CD4-positive, alpha-beta memory T cell (primary cell): Measurements from ENCODE around the gene NUDCD2. TPM values are rescaled to one million over a fixed set of nuclear protein-coding genes. Genes with fewer than 3 reads are reported as not detected.
"Not testable (repeated sequence)": the region's sequence is repeated elsewhere in the genome, so short reads cannot be mapped to it uniquely, and the experiment has no call there.

ENCODE experiments used
- CTCF ChIA-PET: fragments of 350-600 bp; sonication (Branson Sonifier 250); formaldehyde crosslinking; loops from one replicate; lab custom pipeline; 2021; ENCODE audit warnings: inconsistent platforms; ENCODE audit not compliant: partially characterized antibody; lab: Charles Lee
- POLR2A ChIA-PET: fragments of 350-600 bp; sonication (Branson Sonifier 250); formaldehyde crosslinking; loops from one replicate; lab custom pipeline; 2021; ENCODE audit not compliant: partially characterized antibody; lab: Charles Lee
- DNase-seq, 5 donors: peaks; one replicate each; pipeline versions ENCODE4 v3.0.0 to v3.0.0-alpha.2; 2020 to 2022; ENCODE audit warnings: mixed read lengths in 1 of 5
- H3K27ac ChIP-seq: one replicate; pipeline ENCODE4 v1.7.0; 2013; ENCODE audit warnings: low read depth, low read length
- H3K27me3 ChIP-seq: 2 replicates; pipeline ENCODE4 v1.7.0; 2013; ENCODE audit warnings: mild to moderate bottlenecking, low read length, moderate library complexity; ENCODE audit not compliant: insufficient read depth
- H3K36me3 ChIP-seq: 2 replicates; pipeline ENCODE4 v1.7.0; 2013; ENCODE audit warnings: mild to moderate bottlenecking, low read length, moderate library complexity; ENCODE audit not compliant: insufficient read depth
- H3K4me1 ChIP-seq: 2 replicates; pipeline ENCODE4 v1.7.0; 2013; ENCODE audit warnings: mild to moderate bottlenecking, low read length, moderate library complexity; ENCODE audit not compliant: insufficient read depth
- H3K4me3 ChIP-seq, 2 donors: one replicate each; pipeline ENCODE4 v1.7.0; 2013; ENCODE audit warnings: low read length in 2 of 2, mild to moderate bottlenecking in 1 of 2
- H3K9me3 ChIP-seq, 2 donors: one replicate each; pipeline ENCODE4 v1.7.0; 2013; ENCODE audit warnings: low read length in 2 of 2, control low read depth in 1 of 2; ENCODE audit not compliant: control insufficient read depth in 1 of 2
- H3K27ac Mint-ChIP-seq, 7 donors: one replicate each; pipeline ENCODE4 v1.8.0; 2020 to 2021; ENCODE audit warnings: mixed read lengths in 7 of 7, mild to moderate bottlenecking in 6 of 7, inconsistent platforms in 3 of 7, moderate library complexity in 3 of 7
- H3K27me3 Mint-ChIP-seq, 2 donors: one replicate each; pipeline ENCODE4 v1.8.0; 2020 to 2021; ENCODE audit warnings: mixed read lengths in 2 of 2
- H3K36me3 Mint-ChIP-seq, 2 donors: one replicate each; pipeline ENCODE4 v1.8.0; 2020 to 2021; ENCODE audit warnings: mixed read lengths in 2 of 2, inconsistent platforms in 1 of 2, mild to moderate bottlenecking in 1 of 2
- H3K4me1 Mint-ChIP-seq, 4 donors: one replicate each; pipeline ENCODE4 v1.8.0; 2020 to 2021; ENCODE audit warnings: mixed read lengths in 4 of 4, mild to moderate bottlenecking in 1 of 4
- H3K4me3 Mint-ChIP-seq, 8 donors: one replicate each; pipeline ENCODE4 v1.8.0; 2020 to 2021; ENCODE audit warnings: mixed read lengths in 8 of 8, mild to moderate bottlenecking in 7 of 8, moderate library complexity in 6 of 8, inconsistent platforms in 3 of 8
- H3K9me3 Mint-ChIP-seq, 8 donors: one replicate each; pipeline ENCODE4 v1.8.0; 2020 to 2021; ENCODE audit warnings: mixed read lengths in 8 of 8, mild to moderate bottlenecking in 5 of 8, inconsistent platforms in 3 of 8, moderate library complexity in 1 of 8
- intact Hi-C: fragments of 100-400 bp; cut with micrococcal nuclease; formaldehyde crosslinking; loops from one replicate; pipeline ENCODE4 v1.15.1; 2023
- polyA plus RNA-seq, 2 donors: library from polyadenylated mRNA; unstranded; fragments of 300-500 nt; fragmentation: Illumina TruSeq; gene quantifications; one replicate each; pipeline ENCODE4 v1.2.3, GENCODE V29; 2021
- total RNA-seq, 2 experiments: library from RNA; stranded (reverse); gene quantifications; one replicate each; pipeline ENCODE4 v1.2.3, GENCODE V29; 2021

Gene NUDCD2
- total and polyA plus RNA-seq, 4 experiments from 2014 or later, result 26.0 to 62.0 (median 43.9) TPM

DNA sequence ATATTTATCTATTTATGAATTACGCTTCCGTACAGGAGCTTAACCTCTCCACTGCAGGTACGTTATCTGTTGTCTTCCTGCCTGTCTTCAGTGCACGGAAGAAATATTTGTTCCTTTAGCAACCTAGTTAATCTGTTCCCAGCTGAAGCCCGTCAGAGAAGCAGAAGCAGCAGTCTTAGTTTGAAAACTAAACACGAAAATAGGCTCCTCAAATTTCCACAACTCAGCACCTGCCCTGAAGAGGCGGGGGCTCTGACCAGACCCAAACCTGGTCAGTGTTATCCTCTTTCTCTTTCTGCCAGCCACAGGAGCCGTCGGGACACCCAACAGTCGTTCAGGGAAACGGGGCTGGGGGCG lies 462 bp downstream of the NUDCD2 start:
- intact Hi-C loops, result no loop called here
- H3K4me1 Mint-ChIP-seq, result peaks cover 25 to 64% (median 45%) of the 10 kb centered on the region in 4 donors

GRCh38 chr5:163458778-163459385 lies 1.0 kb downstream of the NUDCD2 start:
- H3K9me3 Mint-ChIP-seq, result peaks cover 0 to 5% (median 0%) of the 10 kb centered on the region in 8 donors
- peaks cover 25 to 64% (median 45%) of the 10 kb centered on the region in 4 donors for H3K4me1 Mint-ChIP-seq
- peak overlapping the region; percentile 94 to 99 (median 96) for H3K4me3 Mint-ChIP-seq
- ChIA-PET CTCF (interaction anchor here (0.7 to 6.4 kb wide), 11 partner anchors 8 to 50 kb away, joined by 3 to 63 read pairs (median 5); partner anchors contain the start of genes CCNG1 and MAT2B), POLR2A (interaction anchor here (1.3 to 7.0 kb wide), 9 partner anchors 9 to 50 kb away, joined by 3 to 257 read pairs (median 8); partner anchors contain the start of genes CCNG1 and MAT2B)
- Histone ChIP-seq H3K4me1 (peaks cover 50% of the 10 kb centered on the region), H3K36me3 (peaks cover 4% of the 10 kb centered on the region), H3K27me3 (no peaks in the 10 kb centered on the region), H3K4me3 (peak overlapping the region; percentile 68 to 99), H3K9me3 (no peaks in the 10 kb centered on the region), H3K27ac (peak overlapping the region; percentile 96)
- no peaks in the 10 kb centered on the region for H3K27me3 Mint-ChIP-seq
- intact Hi-C loops, result no loop called here
- peak overlapping the region; percentile 98 to 100 (median 99) for H3K27ac Mint-ChIP-seq
- H3K36me3 Mint-ChIP-seq, result peaks cover 18 to 26% of the 10 kb centered on the region in 2 donors
- no peak for DNase-seq

More for the DNA sequence above, 462 bp downstream of the NUDCD2 start:
- no peak for DNase-seq
- no peaks in the 10 kb centered on the region for H3K27me3 ChIP-seq
- Mint-ChIP-seq H3K27me3 (no peaks in the 10 kb centered on the region), H3K9me3 (peaks cover 0 to 5% (median 0%) of the 10 kb centered on the region in 8 donors), H3K27ac (peak overlapping the region; percentile 98 to 100 (median 99)), H3K4me3 (peak overlapping the region; percentile 94 to 99 (median 96)), H3K36me3 (peaks cover 18 to 25% of the 10 kb centered on the region in 2 donors)
- H3K4me1 ChIP-seq, result peaks cover 50% of the 10 kb centered on the region
- ChIA-PET POLR2A (interaction anchor here (1.3 to 7.0 kb wide), 10 partner anchors 10 to 53 kb away, joined by 3 to 257 read pairs (median 7); partner anchors contain the start of genes CCNG1 and MAT2B), CTCF (interaction anchor here (0.7 to 6.4 kb wide), 11 partner anchors 9 to 51 kb away, joined by 3 to 63 read pairs (median 5); partner anchors contain the start of genes CCNG1 and MAT2B)
- H3K4me3 ChIP-seq, result peak overlapping the region; percentile 68 to 99
- H3K27ac ChIP-seq, result peak overlapping the region; percentile 96
- no peaks in the 10 kb centered on the region for H3K9me3 ChIP-seq
- H3K36me3 ChIP-seq, result peaks cover 4% of the 10 kb centered on the region

GRCh38 chr5:163456840-163457239 lies 3.1 kb downstream of the NUDCD2 start:
- DNase-seq, result no peak
- ChIA-PET POLR2A (interaction anchor here (1.8 to 7.0 kb wide), 3 partner anchors 12 to 49 kb away, joined by 4 to 257 read pairs (median 147); partner anchors contain the start of genes CCNG1 and MAT2B), CTCF (interaction anchor here (6.4 kb wide), 1 partner anchor 17 kb away, joined by 60 read pairs; the partner anchor contains the start of gene CCNG1)
- Histone ChIP-seq H3K9me3 (no peaks in the 10 kb centered on the region), H3K4me1 (peaks cover 35% of the 10 kb centered on the region), H3K4me3 (no peak overlapping the region), H3K36me3 (peaks cover 4% of the 10 kb centered on the region), H3K27ac (no peak overlapping the region), H3K27me3 (no peaks in the 10 kb centered on the region)
- Mint-ChIP-seq H3K27me3 (no peaks in the 10 kb centered on the region), H3K36me3 (peaks cover 18 to 37% of the 10 kb centered on the region in 2 donors), H3K9me3 (peaks cover 0 to 5% (median 0%) of the 10 kb centered on the region in 8 donors), H3K4me3 (peak overlapping the region in 3 of 8 donors; percentile 26 to 42 (median 29)), H3K27ac (peak overlapping the region in 2 of 7 donors; percentile 7 to 37), H3K4me1 (peaks cover 22 to 56% (median 41%) of the 10 kb centered on the region in 4 donors)
- intact Hi-C loops, result no loop called here

DNA sequence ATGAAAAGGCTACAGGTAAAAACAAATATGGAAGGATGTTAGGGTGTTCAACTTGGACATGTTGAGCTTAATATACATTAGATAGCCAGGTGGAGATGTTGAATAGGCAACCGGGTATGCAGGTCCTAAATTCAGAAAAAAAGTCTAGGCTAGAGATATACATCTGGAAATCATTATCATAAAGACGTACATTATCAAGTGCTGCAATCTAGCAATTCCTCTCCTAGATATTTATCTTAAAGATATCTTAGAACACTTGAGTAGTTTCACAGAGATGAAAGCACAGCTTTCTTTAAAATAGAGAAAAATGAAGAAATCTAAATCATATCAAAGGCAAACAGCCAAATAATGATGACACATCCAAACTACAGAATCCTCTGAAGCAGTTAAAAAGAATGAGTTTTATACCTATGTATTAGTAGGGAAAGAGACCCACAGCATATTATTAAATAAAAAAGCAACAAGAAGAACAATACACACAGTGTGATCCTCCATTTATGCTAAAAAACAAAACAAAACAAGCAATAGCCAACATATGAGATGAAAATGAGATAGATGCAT lies 3.8 kb downstream of the NUDCD2 start:
- no peaks in the 10 kb centered on the region for H3K27me3 ChIP-seq
- ChIA-PET POLR2A (interaction anchor here (1.8 to 7.0 kb wide), 2 partner anchors 13 to 15 kb away, joined by 4 to 147 read pairs; partner anchors contain the start of gene CCNG1), CTCF (interaction anchor here (6.4 kb wide), 1 partner anchor 16 kb away, joined by 60 read pairs; the partner anchor contains the start of gene CCNG1)
- intact Hi-C loops, result no loop called here
- no peaks in the 10 kb centered on the region for H3K9me3 ChIP-seq
- peaks cover 19 to 49% (median 36%) of the 10 kb centered on the region in 4 donors for H3K4me1 Mint-ChIP-seq
- H3K9me3 Mint-ChIP-seq, result peaks cover 0 to 5% (median 0%) of the 10 kb centered on the region in 8 donors
- no peak overlapping the region for H3K27ac ChIP-seq
- H3K4me3 Mint-ChIP-seq, result peak overlapping the region in 2 of 8 donors; percentile 39 to 63
- H3K36me3 ChIP-seq, result peaks cover 4% of the 10 kb centered on the region
- no peaks in the 10 kb centered on the region for H3K27me3 Mint-ChIP-seq
- H3K27ac Mint-ChIP-seq, result peak overlapping the region in 6 of 7 donors; percentile 13 to 77 (median 32)
- H3K4me3 ChIP-seq, result no peak overlapping the region
- peaks cover 18 to 39% of the 10 kb centered on the region in 2 donors for H3K36me3 Mint-ChIP-seq
- no peak for DNase-seq
- H3K4me1 ChIP-seq, result peaks cover 32% of the 10 kb centered on the region

GRCh38 chr5:163455406-163455805 lies 4.5 kb downstream of the NUDCD2 start:
- intact Hi-C loops, H3K4me3 ChIP-seq, POLR2A ChIA-PET, H3K27me3 ChIP-seq, H3K36me3 ChIP-seq, H3K27ac ChIP-seq, DNase-seq, H3K27me3 Mint-ChIP-seq, H3K9me3 Mint-ChIP-seq, H3K4me3 Mint-ChIP-seq, H3K9me3 ChIP-seq: not testable (repeated sequence)
- H3K36me3 Mint-ChIP-seq, result peaks cover 18 to 44% of the 10 kb centered on the region in 2 donors
- peaks cover 27% of the 10 kb centered on the region for H3K4me1 ChIP-seq
- CTCF ChIA-PET, result interaction anchor here (1.2 to 6.4 kb wide), 2 partner anchors 16 to 18 kb away, joined by 3 to 60 read pairs; partner anchors contain the start of gene CCNG1
- H3K27ac Mint-ChIP-seq, result peak overlapping the region in 2 of 7 donors; percentile 73 to 88
- H3K4me1 Mint-ChIP-seq, result peaks cover 15 to 42% (median 31%) of the 10 kb centered on the region in 4 donors

DNA sequence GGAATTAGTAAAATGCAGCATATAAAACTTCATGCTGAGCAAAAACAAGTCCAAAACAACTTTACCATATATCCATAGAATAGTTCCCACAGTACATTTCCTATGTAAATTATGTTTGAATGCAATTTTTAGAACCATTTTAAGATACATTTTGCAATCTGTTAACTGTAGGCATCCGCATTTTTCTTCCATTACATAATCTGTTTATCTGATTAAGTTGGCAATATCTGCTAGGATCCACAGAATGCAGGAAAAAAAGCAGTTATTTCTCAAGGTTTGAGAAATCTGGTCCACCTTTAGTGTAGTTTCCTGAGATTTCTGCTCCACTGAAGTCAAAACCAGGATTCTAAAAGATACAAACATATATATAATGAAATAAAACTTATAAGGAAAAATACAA lies 6.2 kb downstream of the NUDCD2 start:
- Histone ChIP-seq H3K4me1 (peaks cover 22% of the 10 kb centered on the region), H3K9me3 (no peaks in the 10 kb centered on the region), H3K4me3 (no peak overlapping the region), H3K27ac (no peak overlapping the region), H3K27me3 (no peaks in the 10 kb centered on the region), H3K36me3 (peaks cover 4% of the 10 kb centered on the region)
- intact Hi-C loops, result no loop called here
- DNase-seq, result no peak
- peaks cover 24 to 46% of the 10 kb centered on the region in 2 donors for H3K36me3 Mint-ChIP-seq
- no peak overlapping the region for H3K4me3 Mint-ChIP-seq
- CTCF ChIA-PET, result no interaction called here
- H3K27ac Mint-ChIP-seq, result no peak overlapping the region
- POLR2A ChIA-PET, result interaction anchor here (1.1 kb wide), 1 partner anchor 16 kb away, joined by 4 read pairs; no protein-coding TSS in a partner anchor
- H3K9me3 Mint-ChIP-seq, result no peaks in the 10 kb centered on the region
- H3K4me1 Mint-ChIP-seq, result peaks cover 12 to 28% (median 20%) of the 10 kb centered on the region in 4 donors
- H3K27me3 Mint-ChIP-seq, result no peaks in the 10 kb centered on the region
